Gastroesophageal sphincter (tissue), 4 donors: Measurements from ENCODE around the gene FLNC. TPM values are rescaled to one million over a fixed set of nuclear protein-coding genes. Genes with fewer than 3 reads are reported as not detected.
A peak's percentile ranks its signal among the peaks of the same experiment; 100 is the strongest.

ENCODE experiments used
- ATAC-seq: fragments of 150-250 bp; one replicate; pipeline ENCODE4 v1.9.1; 2016; ENCODE audit warnings: mild to moderate bottlenecking, moderate library complexity
- H3K27ac ChIP-seq, 4 donors: fragments of 200-600 bp; sonication (generic) in 3 of 4; 1 replicate in 3 of 4; 2 replicates in 1 of 4; pipeline ENCODE4 v1.5.1; 2016 to 2019
- H3K27me3 ChIP-seq: fragments of 200-600 bp; sonication (generic); one replicate; pipeline ENCODE4 v1.5.1; 2019
- H3K36me3 ChIP-seq, 2 donors: fragments of 200-600 bp; sonication (generic); one replicate each; pipeline ENCODE4 v1.5.1; 2019; ENCODE audit warnings: control low read depth in 1 of 2
- H3K4me1 ChIP-seq, 3 donors: fragments of 200-600 bp; sonication (generic); 1 replicate in 2 of 3; 2 replicates in 1 of 3; pipeline ENCODE4 v1.5.1; 2016 to 2019; ENCODE audit warnings: control low read depth in 2 of 3
- H3K4me3 ChIP-seq, 2 donors: fragments of 200-600 bp; sonication (generic); one replicate each; pipeline ENCODE4 v1.5.1; 2019; ENCODE audit warnings: mild to moderate bottlenecking in 1 of 2, moderate library complexity in 1 of 2
- H3K9me3 ChIP-seq, 3 donors: fragments of 200-600 bp; sonication (generic); one replicate each; pipeline ENCODE4 v1.5.1; 2017 to 2019; ENCODE audit warnings: control low read depth in 2 of 3
- CTCF ChIP-seq, 4 experiments: fragments of 200-600 bp in 2 of 4; fragments of 450-650 bp in 2 of 4; sonication (generic) in 1 of 4; IDR thresholded peaks; one replicate each; pipeline ENCODE4 v1.5.1; 2017 to 2019; ENCODE audit warnings: antibody characterized with exemption in 4 of 4, mild to moderate bottlenecking in 2 of 4, moderate library complexity in 2 of 4
- EP300 ChIP-seq: sonication (generic); formaldehyde crosslinking; IDR thresholded peaks from one replicate; pipeline ENCODE4 v1.6.1; 2017; ENCODE audit warnings: antibody characterized with exemption, mild to moderate bottlenecking
- POLR2A ChIP-seq, 2 donors: fragments of 450-650 bp; IDR thresholded peaks; one replicate each; pipeline ENCODE4 v1.6.1; 2017; ENCODE audit warnings: antibody characterized with exemption in 2 of 2, mild to moderate bottlenecking in 2 of 2, moderate library complexity in 1 of 2
- POLR2AphosphoS5 ChIP-seq: sonication (generic); formaldehyde crosslinking; IDR thresholded peaks from one replicate; pipeline ENCODE4 v1.6.1; 2017; ENCODE audit warnings: antibody characterized with exemption
- WGBS, 2 donors: methylation state at CpG; one replicate each; pipeline ENCODE4 v1.1.5; 2018; ENCODE audit warnings: low coverage in 1 of 2; 5-methylcytosine and 5-hydroxymethylcytosine counted together
- total RNA-seq, 4 donors: library from RNA; depleted of rRNA; stranded (reverse); fragments of >200 nt; gene quantifications; one replicate each; pipeline ENCODE4 v1.1.0, GENCODE V29; 2016

The FLNC gene
- total RNA-seq, 4 donors from 2014 or later: 308 to 1,162 (median 401) TPM

DNA sequence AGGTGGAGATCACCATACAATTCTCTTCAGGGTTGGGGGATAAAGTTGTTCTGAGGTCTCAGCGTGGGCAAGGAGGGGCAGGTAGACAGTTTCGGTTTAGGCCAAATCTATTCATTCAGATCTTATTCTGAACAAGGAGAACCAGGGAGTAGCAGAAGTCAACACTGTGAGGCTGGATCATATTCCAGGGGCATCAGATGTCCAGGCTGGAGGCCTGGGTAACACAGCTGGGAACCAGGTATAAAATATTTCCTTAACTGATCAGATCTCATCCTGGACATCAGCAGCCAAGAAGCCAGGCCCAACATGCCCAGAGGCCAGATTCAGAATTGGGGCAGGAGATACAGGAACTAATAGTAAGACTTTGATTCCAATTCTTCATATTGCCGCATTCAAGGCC lies 19.2 kb upstream of the FLNC start:
- Histone ChIP-seq H3K36me3 (peaks cover 0 to 48% of the 10 kb centered on the region in 2 donors), H3K4me1 (no peaks in the 10 kb centered on the region), H3K27ac (no peak overlapping the region), H3K27me3 (no peaks in the 10 kb centered on the region), H3K4me3 (no peak overlapping the region), H3K9me3 (no peaks in the 10 kb centered on the region)
- no peak for ATAC-seq
- TF ChIP-seq POLR2AphosphoS5 (no peak), EP300 (no peak), CTCF (IDR thresholded peaks at IDR 0.05) (no peak)
- WGBS, 2 donors: 95% methylated on average over 2 of the region's 3 CpGs; no CpG with 5 or more reads in 1 of the 2 donors

- no peaks in the 10 kb centered on the region for H3K9me3 ChIP-seq
- ATAC-seq: no peak
- no peak overlapping the region for H3K27ac ChIP-seq
- TF ChIP-seq POLR2A (IDR thresholded peaks at IDR 0.05): no peak
- TF ChIP-seq CTCF (IDR thresholded peaks at IDR 0.05): no peak
- TF ChIP-seq EP300: no peak
- TF ChIP-seq POLR2AphosphoS5: no peak
- no peak overlapping the region for H3K4me3 ChIP-seq
- 83 to 90% methylated on average over 4 to 7 of the region's 11 CpGs for WGBS, 2 donors
- no peaks in the 10 kb centered on the region for H3K4me1 ChIP-seq
- H3K27me3 ChIP-seq: no peaks in the 10 kb centered on the region
- peaks cover 0 to 40% of the 10 kb centered on the region in 2 donors for H3K36me3 ChIP-seq
Measured at GRCh38 chr7:128811631-128812430, 18.4 kb upstream of the FLNC start.

DNA sequence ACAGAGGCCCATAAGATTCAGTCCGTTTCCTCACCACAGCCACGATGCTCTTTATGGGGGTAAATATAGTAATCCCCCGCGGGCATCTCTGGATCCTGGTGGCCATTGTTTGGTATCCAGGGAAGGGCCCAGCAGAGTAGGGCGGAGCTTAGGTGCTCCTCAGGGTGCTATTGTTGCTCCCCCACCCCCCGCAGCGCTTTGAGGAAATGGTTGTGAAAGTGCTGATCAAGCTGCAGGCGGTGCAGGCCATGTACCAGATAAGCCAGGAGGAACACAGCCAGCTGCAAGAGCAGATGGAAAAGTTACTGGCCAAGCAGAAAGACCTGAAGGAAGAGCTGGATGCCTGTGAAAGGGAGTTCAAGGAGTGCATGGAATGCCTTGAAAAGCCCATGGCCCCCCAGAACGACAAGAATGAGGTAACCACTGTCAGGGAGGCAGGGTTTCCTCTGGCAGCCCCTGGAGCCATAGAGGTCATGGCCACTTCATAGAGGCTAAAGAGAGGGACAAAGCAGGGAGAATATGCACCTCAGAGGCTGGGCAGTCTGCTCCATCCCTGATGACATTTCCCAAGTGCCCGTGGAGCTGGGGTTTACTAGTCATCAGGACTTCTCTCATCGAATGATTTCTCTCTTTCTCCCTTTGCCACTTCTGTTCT lies 17.6 kb upstream of the FLNC start:
- Histone ChIP-seq H3K27me3 (no peaks in the 10 kb centered on the region), H3K27ac (no peak overlapping the region), H3K4me3 (no peak overlapping the region), H3K9me3 (no peaks in the 10 kb centered on the region), H3K36me3 (peaks cover 0 to 32% of the 10 kb centered on the region in 2 donors), H3K4me1 (no peaks in the 10 kb centered on the region)
- ATAC-seq: peak; percentile 43
- 48 to 82% methylated on average over 3 to 5 of the region's 11 CpGs for whole genome bisulfite sequencing, 2 donors
- TF ChIP-seq CTCF (IDR thresholded peaks at IDR 0.05): no peak
- no peak for TF ChIP-seq POLR2A (IDR thresholded peaks at IDR 0.05)
- no peak for TF ChIP-seq POLR2AphosphoS5
- TF ChIP-seq EP300: no peak

DNA sequence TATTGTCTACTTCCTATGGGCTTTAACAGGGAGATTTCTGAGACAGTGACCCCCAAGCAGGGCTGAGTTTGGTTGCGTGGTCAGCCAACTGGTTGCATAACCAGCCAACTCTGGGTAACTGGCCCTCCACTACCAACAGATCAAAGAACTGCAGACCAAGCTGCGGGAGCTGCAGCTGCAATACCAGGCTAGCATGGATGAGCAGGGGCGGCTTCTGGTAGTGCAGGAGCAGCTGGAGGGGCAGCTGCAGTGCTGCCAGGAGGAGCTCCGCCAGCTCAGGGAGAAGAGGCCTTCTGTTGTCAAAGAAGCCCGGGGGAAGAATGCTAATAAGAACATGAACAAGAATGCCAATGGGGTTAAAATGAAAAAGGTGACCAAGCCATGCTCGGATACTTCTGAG lies 15.7 kb upstream of the FLNC start:
- H3K27ac ChIP-seq: no peak overlapping the region
- H3K36me3 ChIP-seq: peaks cover 0 to 14% of the 10 kb centered on the region in 2 donors
- no peak for TF ChIP-seq EP300
- TF ChIP-seq CTCF (IDR thresholded peaks at IDR 0.05): no peak
- TF ChIP-seq POLR2A (IDR thresholded peaks at IDR 0.05): no peak
- no peak for TF ChIP-seq POLR2AphosphoS5
- no peak for ATAC-seq
- H3K4me3 ChIP-seq: no peak overlapping the region
- H3K27me3 ChIP-seq: no peaks in the 10 kb centered on the region
- no peaks in the 10 kb centered on the region for H3K4me1 ChIP-seq
- 40 to 86% methylated on average over 1 to 4 of the region's 6 CpGs for WGBS, 2 donors
- H3K9me3 ChIP-seq: no peaks in the 10 kb centered on the region
